MG63 (cell line): Measurements from ENCODE around the gene SLC6A17. TPM values are rescaled to one million over a fixed set of nuclear protein-coding genes. Genes with fewer than 3 reads are reported as not detected.

Source experiments
- DNase-seq: peaks from one replicate; pipeline ENCODE4 v3.0.0-alpha.2; 2020
- H3K27me3 ChIP-seq: fragments of 250-450 bp; sonication (Bioruptor Pico); 2 replicates; pipeline ENCODE4 v1.5.1; 2020; ENCODE audit warnings: mild to moderate bottlenecking, moderate library complexity
- H3K36me3 ChIP-seq: fragments of 250-450 bp; sonication (Bioruptor Pico); 2 replicates; pipeline ENCODE4 v1.5.1; 2020; ENCODE audit warnings: mild to moderate bottlenecking, moderate library complexity
- H3K4me3 ChIP-seq: fragments of 250-450 bp; sonication (Bioruptor Pico); 2 replicates; pipeline ENCODE4 v1.5.1; 2020; ENCODE audit warnings: mild to moderate bottlenecking, moderate library complexity
- H3K9me3 ChIP-seq: fragments of 250-450 bp; sonication (Bioruptor Pico); 2 replicates; pipeline ENCODE4 v1.5.1; 2020; ENCODE audit warnings: mild to moderate bottlenecking, moderate library complexity
- total RNA-seq: library from RNA; depleted of rRNA; stranded (reverse); fragments of >200 nt; shearing (Covaris generic); gene quantifications from 2 replicates; pipeline ENCODE4 v1.2.3, GENCODE V29; 2014; ENCODE audit warnings: low replicate concordance

The SLC6A17 gene
- total RNA-seq, 1 experiment from 2014 or later = 1.1 TPM

GRCh38 chr1:110160538-110161100 lies 10.3 kb downstream of the SLC6A17 start:
- Histone ChIP-seq H3K36me3 (no peaks in the 10 kb centered on the region), H3K9me3 (no peaks in the 10 kb centered on the region), H3K4me3 (no peak overlapping the region), H3K27me3 (no peaks in the 10 kb centered on the region)
- no peak for DNase-seq

- DNase-seq = no peak
- no peaks in the 10 kb centered on the region for H3K36me3 ChIP-seq
- H3K27me3 ChIP-seq = no peaks in the 10 kb centered on the region
- H3K4me3 ChIP-seq = no peak overlapping the region
- no peaks in the 10 kb centered on the region for H3K9me3 ChIP-seq
Measured at GRCh38 chr1:110161165-110161564, 10.9 kb downstream of the SLC6A17 start.

GRCh38 chr1:110161849-110162248 lies 11.6 kb downstream of the SLC6A17 start:
- Histone ChIP-seq H3K36me3 (no peaks in the 10 kb centered on the region), H3K9me3 (no peaks in the 10 kb centered on the region), H3K4me3 (no peak overlapping the region), H3K27me3 (no peaks in the 10 kb centered on the region)
- DNase-seq = no peak

- peaks cover 2% of the 10 kb centered on the region; the same call in 1 of the 2 replicates for H3K36me3 ChIP-seq
- DNase-seq = no peak
- H3K4me3 ChIP-seq = no peak overlapping the region
- no peaks in the 10 kb centered on the region for H3K27me3 ChIP-seq
- H3K9me3 ChIP-seq = no peaks in the 10 kb centered on the region
Measured at GRCh38 chr1:110163591-110163990, 13.3 kb downstream of the SLC6A17 start.

- H3K4me3 ChIP-seq = no peak overlapping the region
- H3K9me3 ChIP-seq = no peaks in the 10 kb centered on the region
- no peaks in the 10 kb centered on the region for H3K27me3 ChIP-seq
- peaks cover 2% of the 10 kb centered on the region; the same call in 1 of the 2 replicates for H3K36me3 ChIP-seq
- no peak for DNase-seq
Measured at GRCh38 chr1:110164725-110165350, 14.5 kb downstream of the SLC6A17 start.

GRCh38 chr1:110165761-110166231 lies 15.5 kb downstream of the SLC6A17 start:
- Histone ChIP-seq H3K36me3 (peaks cover 2% of the 10 kb centered on the region; the same call in 1 of the 2 replicates), H3K27me3 (no peaks in the 10 kb centered on the region), H3K4me3 (no peak overlapping the region), H3K9me3 (no peaks in the 10 kb centered on the region)
- no peak for DNase-seq

- no peak overlapping the region for H3K4me3 ChIP-seq
- DNase-seq = no peak
- H3K36me3 ChIP-seq = peaks cover 2% of the 10 kb centered on the region; the same call in 1 of the 2 replicates
- no peaks in the 10 kb centered on the region for H3K27me3 ChIP-seq
- no peaks in the 10 kb centered on the region for H3K9me3 ChIP-seq
Measured at GRCh38 chr1:110166861-110167260, 16.6 kb downstream of the SLC6A17 start.

GRCh38 chr1:110170766-110171733 lies 20.8 kb downstream of the SLC6A17 start:
- Histone ChIP-seq H3K27me3 (no peaks in the 10 kb centered on the region), H3K9me3 (no peaks in the 10 kb centered on the region), H3K4me3 (no peak overlapping the region), H3K36me3 (peaks cover 2% of the 10 kb centered on the region; the same call in 1 of the 2 replicates)
- no peak for DNase-seq

- Histone ChIP-seq H3K4me3 (no peak overlapping the region), H3K9me3 (no peaks in the 10 kb centered on the region), H3K27me3 (no peaks in the 10 kb centered on the region), H3K36me3 (peaks cover 2% of the 10 kb centered on the region; the same call in 1 of the 2 replicates)
- DNase-seq = no peak
Measured at GRCh38 chr1:110172001-110172400, 21.7 kb downstream of the SLC6A17 start.

GRCh38 chr1:110173466-110174105 lies 23.3 kb downstream of the SLC6A17 start:
- no peak for DNase-seq
- Histone ChIP-seq H3K4me3 (no peak overlapping the region), H3K36me3 (no peaks in the 10 kb centered on the region; the same call in 1 of the 2 replicates), H3K9me3 (peaks cover 3% of the 10 kb centered on the region; the same call in 1 of the 2 replicates), H3K27me3 (no peaks in the 10 kb centered on the region)

GRCh38 chr1:110174961-110175360 lies 24.7 kb downstream of the SLC6A17 start:
- DNase-seq = no peak
- no peaks in the 10 kb centered on the region; the same call in 1 of the 2 replicates for H3K36me3 ChIP-seq
- H3K27me3 ChIP-seq = no peaks in the 10 kb centered on the region
- H3K9me3 ChIP-seq = peaks cover 7% of the 10 kb centered on the region
- H3K4me3 ChIP-seq = no peak overlapping the region

GRCh38 chr1:110176299-110176956 lies 26.1 kb downstream of the SLC6A17 start:
- H3K27me3 ChIP-seq = no peaks in the 10 kb centered on the region
- no peak overlapping the region for H3K4me3 ChIP-seq
- H3K9me3 ChIP-seq = peaks cover 7% of the 10 kb centered on the region
- H3K36me3 ChIP-seq = no peaks in the 10 kb centered on the region; the same call in 1 of the 2 replicates
- no peak for DNase-seq

- H3K4me3 ChIP-seq = no peak overlapping the region
- H3K36me3 ChIP-seq = no peaks in the 10 kb centered on the region; the same call in 1 of the 2 replicates
- DNase-seq = no peak
- H3K9me3 ChIP-seq = peaks cover 7% of the 10 kb centered on the region
- H3K27me3 ChIP-seq = no peaks in the 10 kb centered on the region
Measured at GRCh38 chr1:110177775-110178174, 27.5 kb downstream of the SLC6A17 start.

GRCh38 chr1:110183642-110184167 lies 33.4 kb downstream of the SLC6A17 start:
- no peak for DNase-seq
- Histone ChIP-seq H3K27me3 (no peaks in the 10 kb centered on the region), H3K36me3 (no peaks in the 10 kb centered on the region), H3K9me3 (peaks cover 3% of the 10 kb centered on the region), H3K4me3 (no peak overlapping the region)

- Histone ChIP-seq H3K9me3 (no peaks in the 10 kb centered on the region), H3K36me3 (no peaks in the 10 kb centered on the region), H3K4me3 (no peak overlapping the region), H3K27me3 (no peaks in the 10 kb centered on the region)
- DNase-seq = no peak
Measured at GRCh38 chr1:110184446-110184845, 34.2 kb downstream of the SLC6A17 start.

GRCh38 chr1:110185181-110185580 lies 34.9 kb downstream of the SLC6A17 start:
- Histone ChIP-seq H3K27me3 (no peaks in the 10 kb centered on the region), H3K36me3 (no peaks in the 10 kb centered on the region), H3K9me3 (no peaks in the 10 kb centered on the region), H3K4me3 (no peak overlapping the region)
- no peak for DNase-seq
